ENCODE measurements around the gene CX3CR1. TPM values are rescaled to one million over a fixed set of nuclear protein-coding genes. Genes with fewer than 3 reads are reported as not detected.

Gene CX3CR1
- total and polyA plus RNA-seq, 2 donors (not counting 1 experiment from before 2014, with no cell fraction given): 0.16 to 0.27 TPM

- POLR2A ChIA-PET: no interaction called here
Measured at GRCh38 chr3:39268549-39268900, 11.3 kb downstream of the CX3CR1 start.

More at GRCh38 chr3:39268549-39268900, 11.3 kb downstream of the CX3CR1 start:
- DNase-seq: no peak
- Histone ChIP-seq H3K27me3 (replicated peaks in 1 of 4; ENCODE audit: control extremely low read depth in 1 of 4, control insufficient read depth in 3 of 4, insufficient read depth in 4 of 4, low read length in 3 of 4) (no peaks in the 10 kb centered on the region), H3K27ac (ENCODE audit: low read length in 2 of 2) (no peak overlapping the region), H2AFZ (ENCODE audit: insufficient read depth, low read depth, low read length, poor library complexity, severe bottlenecking) (no peak overlapping the region), H3K4me2 (replicated peaks; ENCODE audit: low read depth, low read length, poor library complexity, severe bottlenecking) (no peak overlapping the region), H3K9ac (ENCODE audit: low read length) (no peak overlapping the region), H3K4me1 (ENCODE audit: control insufficient read depth in 2 of 2, insufficient read depth in 2 of 2, low read length in 2 of 2) (peaks cover 28% of the 10 kb centered on the region in 2 donors), H4K20me1 (ENCODE audit: control insufficient read depth, insufficient read depth, low read length, poor library complexity, severe bottlenecking) (no peaks in the 10 kb centered on the region), H3K36me3 (replicated peaks in 1 of 2; ENCODE audit: control extremely low read depth in 1 of 2, control insufficient read depth in 1 of 2, extremely low read depth in 1 of 2, insufficient read depth in 2 of 2, low read length in 1 of 2) (no peaks in the 10 kb centered on the region), H3K79me2 (ENCODE audit: control insufficient read depth, insufficient read depth, low read length) (no peaks in the 10 kb centered on the region), H3K4me3 (ENCODE audit: control extremely low read depth in 1 of 5, extremely low read depth in 1 of 5, insufficient read depth in 1 of 5, low read depth in 2 of 5, low read length in 4 of 5) (no peak overlapping the region), H3K9me3 (ENCODE audit: control extremely low read depth in 1 of 3, control insufficient read depth in 2 of 3, insufficient read depth in 1 of 3, low read length in 2 of 3) (no peaks in the 10 kb centered on the region)
- Mint-ChIP-seq H3K27ac (no peak overlapping the region), H3K27me3 (no peaks in the 10 kb centered on the region), H3K9me3 (ENCODE audit: insufficient read depth) (no peaks in the 10 kb centered on the region), H3K4me1 (peaks cover 29% of the 10 kb centered on the region), H3K4me3 (no peak overlapping the region)
- 98% methylated on average over 7 of the region's 7 CpGs for WGBS (ENCODE audit: insufficient coverage)
- CTCF ChIA-PET: interaction anchor here (0.8 to 31.5 kb wide), 5 partner anchors 14 to 67 kb away, joined by 3 to 1573 read pairs (median 12); partner anchors contain the start of gene XIRP1
- TF ChIP-seq, protein P1, sequence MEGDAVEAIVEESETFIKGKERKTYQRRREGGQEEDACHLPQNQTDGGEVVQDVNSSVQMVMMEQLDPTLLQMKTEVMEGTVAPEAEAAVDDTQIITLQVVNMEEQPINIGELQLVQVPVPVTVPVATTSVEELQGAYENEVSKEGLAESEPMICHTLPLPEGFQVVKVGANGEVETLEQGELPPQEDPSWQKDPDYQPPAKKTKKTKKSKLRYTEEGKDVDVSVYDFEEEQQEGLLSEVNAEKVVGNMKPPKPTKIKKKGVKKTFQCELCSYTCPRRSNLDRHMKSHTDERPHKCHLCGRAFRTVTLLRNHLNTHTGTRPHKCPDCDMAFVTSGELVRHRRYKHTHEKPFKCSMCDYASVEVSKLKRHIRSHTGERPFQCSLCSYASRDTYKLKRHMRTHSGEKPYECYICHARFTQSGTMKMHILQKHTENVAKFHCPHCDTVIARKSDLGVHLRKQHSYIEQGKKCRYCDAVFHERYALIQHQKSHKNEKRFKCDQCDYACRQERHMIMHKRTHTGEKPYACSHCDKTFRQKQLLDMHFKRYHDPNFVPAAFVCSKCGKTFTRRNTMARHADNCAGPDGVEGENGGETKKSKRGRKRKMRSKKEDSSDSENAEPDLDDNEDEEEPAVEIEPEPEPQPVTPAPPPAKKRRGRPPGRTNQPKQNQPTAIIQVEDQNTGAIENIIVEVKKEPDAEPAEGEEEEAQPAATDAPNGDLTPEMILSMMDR (IDR thresholded peaks at IDR 0.05): no peak
- TF ChIP-seq EZH2 (IDR thresholded peaks at IDR 0.05; ENCODE audit: borderline replicate concordance, insufficient read depth, low read depth, low read length, poor library complexity, severe bottlenecking): no peak
- intact Hi-C loops (cut with micrococcal nuclease): no loop called here
- ATAC-seq (ENCODE audit: low read depth): no peak

Data from B cell (primary cell).